Measurements from ENCODE around the gene HOXD3.
A peak's percentile ranks its signal among the peaks of the same experiment; 100 is the strongest.

The HOXD3 gene

GRCh38 chr2:176150584-176151441 is 6.3 kb upstream of the HOXD3 start:
- Mint-ChIP-seq H3K4me1 (peaks cover 14% of the 10 kb centered on the region), H3K27me3 (peaks cover 99% of the 10 kb centered on the region), H3K27ac (no peak overlapping the region), H3K4me3 (no peak overlapping the region), H3K9me3 (no peaks in the 10 kb centered on the region)
- no peak for DNase-seq
- no peak for ATAC-seq

GRCh38 chr2:176151442-176152287 is 5.4 kb upstream of the HOXD3 start, which contains the start of gene HOXD4:
HOXD4 (plus strand) TSS chr2:176151550; CDS start chr2:176151634, 84 bp downstream.
- H3K4me3 Mint-ChIP-seq, result peak within 1 kb of the TSS; percentile 57 to 63
- H3K4me1 Mint-ChIP-seq, result peaks cover 14% of the 10 kb centered on the region
- ATAC-seq (peak; percentile 24), DNase-seq (no peak)
- H3K27me3 Mint-ChIP-seq, result peaks cover 99% of the 10 kb centered on the region
- H3K27ac Mint-ChIP-seq, result no peak within 1 kb of the TSS
- no peaks in the 10 kb centered on the region for H3K9me3 Mint-ChIP-seq

- peak; percentile 29 for ATAC-seq
Measured at GRCh38 chr2:176152350-176153181, 4.5 kb upstream of the HOXD3 start.

GRCh38 chr2:176154576-176155252 is 2.4 kb upstream of the HOXD3 start:
- peaks cover 99% of the 10 kb centered on the region for H3K27me3 Mint-ChIP-seq

More at GRCh38 chr2:176152350-176153181, 4.5 kb upstream of the HOXD3 start:
- Mint-ChIP-seq H3K27ac (no peak overlapping the region), H3K4me1 (peaks cover 19% of the 10 kb centered on the region), H3K4me3 (peak overlapping the region; percentile 57 to 63), H3K27me3 (peaks cover 99% of the 10 kb centered on the region), H3K9me3 (no peaks in the 10 kb centered on the region)
- DNase-seq, result no peak

GRCh38 chr2:176155356-176156044 is 1.6 kb upstream of the HOXD3 start:
- Mint-ChIP-seq H3K4me1 (peaks cover 30% of the 10 kb centered on the region), H3K27me3 (peaks cover 99% of the 10 kb centered on the region), H3K4me3 (no peak overlapping the region), H3K27ac (no peak overlapping the region), H3K9me3 (no peaks in the 10 kb centered on the region)
- DNase-seq (no peak), ATAC-seq (no peak)

More at GRCh38 chr2:176154576-176155252, 2.4 kb upstream of the HOXD3 start:
- Mint-ChIP-seq H3K4me3 (no peak overlapping the region), H3K4me1 (peaks cover 29% of the 10 kb centered on the region), H3K9me3 (no peaks in the 10 kb centered on the region), H3K27ac (no peak overlapping the region)
- DNase-seq (no peak), ATAC-seq (no peak)

GRCh38 chr2:176156301-176156806 is 753 bp upstream of the HOXD3 start:
- peaks cover 37% of the 10 kb centered on the region for H3K4me1 Mint-ChIP-seq
- H3K27ac Mint-ChIP-seq, result no peak overlapping the region
- H3K4me3 Mint-ChIP-seq, result no peak overlapping the region
- H3K27me3 Mint-ChIP-seq, result peaks cover 99% of the 10 kb centered on the region
- ATAC-seq (no peak), DNase-seq (no peak)
- H3K9me3 Mint-ChIP-seq, result no peaks in the 10 kb centered on the region

- Mint-ChIP-seq H3K27ac (no peak overlapping the region), H3K9me3 (no peaks in the 10 kb centered on the region), H3K27me3 (peaks cover 99% of the 10 kb centered on the region), H3K4me1 (peaks cover 43% of the 10 kb centered on the region), H3K4me3 (peak overlapping the region; percentile 59 to 68)
- DNase-seq (no peak), ATAC-seq (no peak)
Measured at GRCh38 chr2:176157499-176158185, 535 bp downstream of the HOXD3 start.

GRCh38 chr2:176158186-176158591 is 1.1 kb downstream of the HOXD3 start:
- Mint-ChIP-seq H3K9me3 (no peaks in the 10 kb centered on the region), H3K4me1 (peaks cover 45% of the 10 kb centered on the region), H3K27ac (no peak overlapping the region), H3K4me3 (peak overlapping the region; percentile 59 to 68), H3K27me3 (peaks cover 99% of the 10 kb centered on the region)
- no peak for ATAC-seq
- DNase-seq, result no peak

GRCh38 chr2:176158855-176159662 is 2.0 kb downstream of the HOXD3 start:
- Mint-ChIP-seq H3K9me3 (no peaks in the 10 kb centered on the region), H3K27ac (no peak overlapping the region), H3K4me3 (peak overlapping the region in 1 of 2 donors; percentile 42), H3K4me1 (peaks cover 54% of the 10 kb centered on the region), H3K27me3 (peaks cover 100% of the 10 kb centered on the region)
- ATAC-seq (no peak), DNase-seq (no peak)

GRCh38 chr2:176159663-176160250 is 2.6 kb downstream of the HOXD3 start:
- Mint-ChIP-seq H3K27me3 (peaks cover 100% of the 10 kb centered on the region), H3K27ac (no peak overlapping the region), H3K4me1 (peaks cover 61% of the 10 kb centered on the region), H3K9me3 (no peaks in the 10 kb centered on the region), H3K4me3 (peak overlapping the region in 1 of 2 donors; percentile 42)
- DNase-seq (no peak), ATAC-seq (peak; percentile 43)

GRCh38 chr2:176160251-176160985 is 3.3 kb downstream of the HOXD3 start:
- no peaks in the 10 kb centered on the region for H3K9me3 Mint-ChIP-seq
- H3K4me3 Mint-ChIP-seq, result peak overlapping the region; percentile 39 to 53
- DNase-seq (no peak), ATAC-seq (no peak)
- H3K27me3 Mint-ChIP-seq, result peaks cover 100% of the 10 kb centered on the region
- H3K27ac Mint-ChIP-seq, result peak overlapping the region in 1 of 2 donors; percentile 48
- peaks cover 65% of the 10 kb centered on the region for H3K4me1 Mint-ChIP-seq

All from stimulated activated naive CD8-positive, alpha-beta T cell treated with anti-CD3 and anti-CD28 coated beads, Interleukin-15, amount 100 ng/mL, for 72 hours (primary cell).